Sigmoid colon (tissue), 7 donors: ENCODE results near the gene NEMP2. TPM values are rescaled to one million over a fixed set of nuclear protein-coding genes. Genes with fewer than 3 reads are reported as not detected.

ENCODE experiments used
- DNase-seq: peaks from one replicate; pipeline ENCODE4 v3.0.0-alpha.2; 2019
- H3K27ac ChIP-seq, 4 donors: fragments of 200-600 bp; sonication (generic); one replicate each; pipeline ENCODE4 v1.5.1; 2016 to 2019; ENCODE audit warnings: mild to moderate bottlenecking in 1 of 4
- H3K27me3 ChIP-seq, 3 donors: fragments of 200-600 bp; sonication (generic); one replicate each; pipeline ENCODE4 v1.5.1; 2019; ENCODE audit warnings: mild to moderate bottlenecking in 1 of 3
- H3K36me3 ChIP-seq, 4 donors: fragments of 200-600 bp; sonication (generic); one replicate each; pipeline ENCODE4 v1.5.1; 2016 to 2019
- H3K4me1 ChIP-seq, 4 donors: fragments of 200-600 bp; sonication (generic); one replicate each; pipeline ENCODE4 v1.5.1; 2017 to 2019
- H3K4me3 ChIP-seq, 4 donors: fragments of 200-600 bp; sonication (generic); one replicate each; pipeline ENCODE4 v1.5.1; 2017 to 2019; ENCODE audit warnings: mild to moderate bottlenecking in 2 of 4, moderate library complexity in 1 of 4
- H3K9me3 ChIP-seq, 4 donors: fragments of 200-600 bp in 3 of 4; sonication (generic) in 3 of 4; one replicate each; pipeline versions ENCODE4 v1.5.1 to v1.6.1; 2013 to 2019
- CTCF ChIP-seq, 4 experiments: fragments of 450-650 bp in 3 of 4; fragments of 200-600 bp in 1 of 4; IDR thresholded peaks; one replicate each; pipeline ENCODE4 v1.5.1; 2016 to 2019; ENCODE audit warnings: antibody characterized with exemption in 4 of 4, mild to moderate bottlenecking in 3 of 4, moderate library complexity in 2 of 4
- EP300 ChIP-seq, 4 donors: sonication (generic); formaldehyde crosslinking; IDR thresholded peaks; one replicate each; pipeline ENCODE4 v1.6.1; 2017; ENCODE audit warnings: antibody characterized with exemption in 4 of 4
- POLR2A ChIP-seq, 2 donors: fragments of 450-650 bp; IDR thresholded peaks; one replicate each; pipeline ENCODE4 v1.6.1; 2016; ENCODE audit warnings: antibody characterized with exemption in 2 of 2, mild to moderate bottlenecking in 2 of 2, moderate library complexity in 2 of 2
- POLR2AphosphoS5 ChIP-seq, 4 donors: sonication (generic); formaldehyde crosslinking; IDR thresholded peaks; one replicate each; pipeline ENCODE4 v1.6.1; 2017; ENCODE audit warnings: antibody characterized with exemption in 4 of 4
- WGBS, 2 donors: extraction: QIAGEN DNeasy Blood & Tissue Kit; methylation state at CpG; one replicate each; pipeline ENCODE4 v1.1.7; 2013; 5-methylcytosine and 5-hydroxymethylcytosine counted together
- intact Hi-C: fragments of 100-400 bp; cut with DNase I; formaldehyde crosslinking; loops from one replicate; pipeline ENCODE4 v1.15.1; 2023
- polyA plus RNA-seq, 3 donors: library from polyadenylated mRNA; stranded (reverse); fragments of 200-250 nt; gene quantifications; one replicate each; pipeline ENCODE4 v1.2.3, GENCODE V29; 2013
- total RNA-seq, 4 donors: library from RNA; depleted of rRNA; stranded (reverse); fragments of >200 nt; gene quantifications; one replicate each; pipeline ENCODE4 v1.1.0, GENCODE V29; 2016
- donor health status: healthy with polysubstance abuse.
- donor health status: Bipolar disorder and iron deficiency.
- donor health status: healthy.

The NEMP2 gene
- total and polyA plus RNA-seq, 7 donors, result 0.23 to 6.8 (median 3.1) TPM

GRCh38 chr2:190478572-190479195 is 55.8 kb downstream of the NEMP2 start:
- H3K36me3 ChIP-seq, result no peaks in the 10 kb centered on the region
- H3K4me3 ChIP-seq, result peak overlapping the region in 3 of 4 donors; percentile 16 to 34 (median 26)
- H3K27ac ChIP-seq, result peak overlapping the region; percentile 72 to 82 (median 77)
- DNase-seq, result no peak
- 78 to 83% methylated on average over 3 of the region's 3 CpGs for WGBS, 2 donors
- intact Hi-C loops, result no loop called here
- no peaks in the 10 kb centered on the region for H3K9me3 ChIP-seq
- H3K4me1 ChIP-seq, result peaks cover 0 to 21% (median 20%) of the 10 kb centered on the region in 4 donors
- TF ChIP-seq CTCF (IDR thresholded peaks at IDR 0.05) (no peak), POLR2AphosphoS5 (IDR thresholded peaks at IDR 0.05) (no peak), POLR2A (IDR thresholded peaks at IDR 0.05) (no peak), EP300 (IDR thresholded peaks at IDR 0.05) (no peak)
- H3K27me3 ChIP-seq, result no peaks in the 10 kb centered on the region

- H3K9me3 ChIP-seq, result no peaks in the 10 kb centered on the region
- H3K4me3 ChIP-seq, result peak overlapping the region in 3 of 4 donors; percentile 16 to 34 (median 26)
- H3K36me3 ChIP-seq, result no peaks in the 10 kb centered on the region
- peak overlapping the region; percentile 72 to 82 (median 77) for H3K27ac ChIP-seq
- DNase-seq, result no peak
- no peaks in the 10 kb centered on the region for H3K27me3 ChIP-seq
- TF ChIP-seq POLR2AphosphoS5 (IDR thresholded peaks at IDR 0.05) (peak; percentile 27 to 79 (median 60)), POLR2A (IDR thresholded peaks at IDR 0.05) (no peak), EP300 (IDR thresholded peaks at IDR 0.05) (peak; percentile 29 to 92 (median 58)), CTCF (IDR thresholded peaks at IDR 0.05) (no peak)
- peaks cover 0 to 21% (median 20%) of the 10 kb centered on the region in 4 donors for H3K4me1 ChIP-seq
- 14 to 50% methylated on average over 4 of the region's 4 CpGs for WGBS, 2 donors
- intact Hi-C loops, result no loop called here
These were observed 56.7 kb downstream of the NEMP2 start for GRCh38 chr2:190477661-190478454.

- no peak for DNase-seq
- Histone ChIP-seq H3K4me1 (peaks cover 0 to 43% (median 41%) of the 10 kb centered on the region in 4 donors), H3K27ac (peak overlapping the region; percentile 80 to 87 (median 86)), H3K4me3 (no peak overlapping the region), H3K36me3 (peaks cover 0 to 6% (median 0%) of the 10 kb centered on the region in 4 donors), H3K27me3 (no peaks in the 10 kb centered on the region), H3K9me3 (no peaks in the 10 kb centered on the region)
- intact Hi-C loops, result no loop called here
- WGBS, 2 donors, result 73 to 82% methylated on average over 5 of the region's 5 CpGs
- no peak for TF ChIP-seq CTCF (IDR thresholded peaks at IDR 0.05)
- no peak for TF ChIP-seq POLR2A (IDR thresholded peaks at IDR 0.05)
- no peak for TF ChIP-seq EP300 (IDR thresholded peaks at IDR 0.05)
- no peak for TF ChIP-seq POLR2AphosphoS5 (IDR thresholded peaks at IDR 0.05)
These were observed 64.2 kb downstream of the NEMP2 start for GRCh38 chr2:190470256-190470826.

- no peaks in the 10 kb centered on the region for H3K27me3 ChIP-seq
- H3K4me1 ChIP-seq, result peaks cover 0 to 43% (median 41%) of the 10 kb centered on the region in 4 donors
- peaks cover 0 to 6% (median 0%) of the 10 kb centered on the region in 4 donors for H3K36me3 ChIP-seq
- intact Hi-C loops, result loop anchor here (2.0 to 5.0 kb wide), 2 partner anchors 61 to 178 kb away; partner anchors contain the start of genes MFSD6 and NAB1
- peak overlapping the region; percentile 80 to 87 (median 86) for H3K27ac ChIP-seq
- no peaks in the 10 kb centered on the region for H3K9me3 ChIP-seq
- DNase-seq, result peak; percentile 81
- H3K4me3 ChIP-seq, result no peak overlapping the region
- WGBS, 2 donors, result 16 to 50% methylated on average over 2 of the region's 2 CpGs
- TF ChIP-seq EP300 (IDR thresholded peaks at IDR 0.05) (peak; percentile 81 to 91 (median 86)), POLR2A (IDR thresholded peaks at IDR 0.05) (no peak), POLR2AphosphoS5 (IDR thresholded peaks at IDR 0.05) (peak; percentile 71 to 90 (median 83))
These were observed 64.8 kb downstream of the NEMP2 start for GRCh38 chr2:190469771-190470170.
